HS-5 (cell line): ENCODE measurements around the gene KLF1.
"Not testable (repeated sequence)": the region's sequence is repeated elsewhere in the genome, so short reads cannot be mapped to it uniquely, and the experiment has no call there.

Source experiments
- DNase-seq: peaks from one replicate; pipeline ENCODE4 v3.0.0-alpha.2; 2012; ENCODE audit warnings: low read depth

The KLF1 gene

DNA sequence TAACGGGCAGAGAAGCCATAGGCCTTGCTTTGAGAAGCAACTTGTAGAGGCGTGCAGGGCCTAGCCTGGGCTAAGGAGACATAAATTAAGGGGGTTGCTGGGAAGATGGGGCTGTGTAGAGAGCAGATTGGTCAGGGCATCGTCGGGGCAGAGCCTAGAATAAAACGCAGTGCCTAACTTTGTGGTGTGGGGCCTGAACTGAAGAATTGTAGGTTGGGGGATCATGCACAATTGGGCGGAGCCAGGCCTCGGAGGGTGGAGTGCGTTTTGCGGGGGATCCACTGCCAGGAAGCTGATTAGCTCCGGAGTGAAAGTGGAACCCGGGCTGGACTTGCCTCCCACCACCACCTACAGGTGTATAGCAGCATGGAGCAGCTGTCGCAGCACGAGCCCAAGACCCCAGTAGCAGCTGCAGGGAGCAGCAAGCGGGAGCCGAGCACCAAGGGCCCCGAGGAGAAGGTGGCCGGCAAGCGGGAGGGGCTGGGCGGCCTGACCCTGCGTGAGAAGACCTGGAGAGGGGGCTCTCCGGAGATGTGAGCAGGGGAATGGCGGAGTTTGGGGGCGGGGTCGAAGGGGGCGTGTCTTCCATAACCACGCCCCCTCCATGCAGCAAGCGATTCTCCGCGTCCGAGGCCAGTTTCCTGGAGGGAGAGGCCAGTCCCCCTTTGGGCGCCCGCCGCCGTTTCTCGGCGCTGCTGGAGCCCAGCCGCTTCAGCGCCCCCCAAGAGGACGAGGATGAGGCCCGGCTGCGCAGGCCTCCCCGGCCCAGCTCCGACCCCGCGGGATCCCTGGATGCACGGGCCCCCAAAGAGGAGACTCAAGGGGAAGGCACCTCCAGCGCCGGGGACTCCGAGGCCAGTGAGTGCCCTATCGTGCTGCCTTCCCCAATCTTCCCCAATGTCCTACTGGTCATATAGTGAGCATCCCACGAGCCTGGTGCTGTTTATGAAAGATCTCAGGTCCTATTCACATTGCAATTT, 19.6 kb downstream of the KLF1 start:
- DNase-seq, result no peak

GRCh38 chr19:12866416-12867119, 20.4 kb downstream of the KLF1 start:
- no peak for DNase-seq

GRCh38 chr19:12865746-12866415, 21.1 kb downstream of the KLF1 start:
- DNase-seq, result no peak

DNA sequence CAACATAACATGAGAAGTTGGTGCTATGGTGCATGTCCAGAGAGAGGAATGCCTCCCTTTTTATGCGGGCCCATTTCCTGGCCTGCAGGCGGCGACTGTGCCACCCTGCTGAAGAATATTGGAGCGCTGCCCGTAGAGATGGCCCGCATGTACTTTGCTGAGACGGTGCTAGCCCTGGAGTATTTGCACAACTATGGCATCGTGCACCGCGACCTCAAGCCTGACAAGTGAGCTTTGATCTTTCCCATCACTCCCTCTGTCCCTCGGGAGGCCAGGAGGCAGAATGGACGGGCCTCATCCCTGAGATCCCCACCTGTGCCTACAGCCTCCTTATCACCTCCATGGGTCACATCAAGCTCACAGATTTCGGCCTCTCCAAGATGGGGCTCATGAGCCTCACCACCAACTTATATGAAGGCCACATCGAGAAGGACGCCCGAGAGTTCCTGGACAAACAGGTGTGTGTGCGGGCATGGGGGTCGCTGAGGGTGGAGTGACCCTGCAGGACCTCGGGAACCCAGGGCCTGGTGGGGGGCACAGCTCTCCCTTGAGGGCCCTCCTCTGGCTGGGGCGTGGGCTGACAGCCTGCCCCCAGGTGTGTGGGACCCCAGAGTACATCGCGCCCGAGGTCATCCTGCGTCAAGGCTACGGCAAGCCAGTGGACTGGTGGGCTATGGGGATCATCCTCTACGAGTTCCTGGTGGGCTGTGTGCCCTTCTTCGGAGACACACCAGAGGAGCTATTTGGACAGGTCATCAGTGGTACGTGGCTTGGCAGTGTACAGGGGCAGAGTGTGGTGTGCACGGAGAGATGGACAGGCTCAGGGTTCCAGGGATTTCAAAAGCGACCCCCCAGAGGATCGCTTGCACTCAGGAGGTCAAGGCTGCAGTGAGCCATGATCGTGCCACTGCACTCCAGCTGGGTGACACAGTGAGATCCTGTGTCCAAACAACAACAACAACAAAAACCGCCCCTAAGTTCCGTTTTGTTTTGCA, 22.0 kb downstream of the KLF1 start:
- DNase-seq, result no peak

DNA sequence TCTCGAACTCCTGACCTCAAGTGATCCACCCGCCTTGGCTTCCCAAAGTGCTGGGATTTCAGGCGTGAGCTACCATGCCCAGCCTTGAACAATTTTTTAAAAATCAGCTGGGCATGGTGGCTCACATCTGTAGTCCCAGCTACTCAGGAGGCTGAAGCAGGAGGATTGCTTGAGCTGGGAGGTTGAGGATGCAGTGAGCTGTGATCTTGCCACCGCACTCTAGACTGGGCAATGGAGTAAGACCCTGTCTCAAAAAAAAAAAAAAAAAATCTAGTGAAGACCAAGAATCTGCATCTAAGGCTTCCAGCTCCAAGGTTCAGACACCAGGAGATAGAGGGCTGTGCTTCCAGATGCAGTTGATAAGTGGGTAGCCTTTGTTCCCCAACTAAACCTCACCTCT, 22.9 kb downstream of the KLF1 start:
- DNase-seq, result no peak

DNA sequence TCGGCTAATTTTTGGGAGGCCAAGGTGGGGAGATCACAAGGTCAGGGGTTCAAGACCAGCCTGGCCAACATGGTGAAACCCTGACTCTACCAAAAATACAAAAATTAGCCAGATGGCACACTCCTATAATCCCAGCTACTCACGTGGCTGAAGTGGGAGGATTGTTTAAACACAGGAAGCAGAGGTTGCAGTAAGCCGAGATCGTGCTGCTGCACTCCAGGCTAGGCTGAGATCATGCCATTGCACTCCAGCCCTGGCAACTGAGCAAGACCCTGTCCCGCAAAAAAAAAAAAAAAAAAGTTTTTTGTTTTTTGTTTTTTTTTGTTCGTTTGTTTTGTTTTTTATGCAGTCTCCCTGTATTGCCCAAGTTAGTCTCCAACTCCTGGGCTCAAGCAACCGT, 27.5 kb downstream of the KLF1 start:
- DNase-seq, result no peak

DNA sequence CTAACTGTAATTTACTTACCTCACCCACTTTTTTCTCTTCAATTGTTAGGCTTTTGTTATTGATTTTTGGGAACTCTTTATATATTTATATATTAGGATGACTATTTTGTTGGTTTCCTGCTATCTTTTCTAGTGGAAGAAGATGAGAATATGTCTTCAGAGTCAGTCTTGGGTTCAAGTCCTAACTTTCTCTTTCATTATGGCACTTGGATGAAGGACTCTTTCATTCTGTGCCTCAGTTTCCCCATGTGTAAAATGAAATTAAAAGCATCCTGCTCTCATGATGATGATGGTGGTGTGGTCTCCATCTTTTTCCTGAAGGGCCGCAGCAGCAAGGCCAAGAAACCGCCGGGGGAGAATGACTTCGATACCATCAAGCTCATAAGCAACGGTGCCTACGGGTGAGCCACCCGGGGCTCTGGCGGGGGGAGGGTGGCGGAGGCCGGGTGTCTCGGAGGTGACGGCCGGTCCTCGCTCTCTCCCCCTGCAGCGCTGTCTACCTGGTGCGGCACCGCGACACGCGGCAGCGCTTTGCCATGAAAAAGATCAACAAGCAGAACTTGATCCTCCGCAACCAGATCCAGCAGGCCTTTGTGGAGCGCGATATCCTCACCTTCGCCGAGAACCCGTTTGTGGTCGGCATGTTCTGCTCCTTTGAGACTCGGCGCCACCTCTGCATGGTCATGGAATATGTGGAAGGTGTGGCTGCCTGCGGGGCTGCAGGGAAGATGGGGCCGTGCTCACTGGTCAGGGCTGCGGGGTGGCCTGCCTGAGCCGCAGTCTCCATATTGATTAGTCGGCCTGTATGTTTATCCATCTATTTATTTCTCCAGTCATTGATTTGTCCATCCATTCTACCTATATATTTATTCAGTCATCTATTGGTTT, 28.7 kb downstream of the KLF1 start:
- DNase-seq, result no peak

- DNase-seq, result no peak
Observed at GRCh38 chr19:12856653-12857052, 30.3 kb downstream of the KLF1 start.

- peak; percentile 65 for DNase-seq
Observed at GRCh38 chr19:12847159-12848139, 39.6 kb downstream of the KLF1 start.

GRCh38 chr19:12846613-12847012, 40.4 kb downstream of the KLF1 start:
- DNase-seq, result not testable (repeated sequence)

DNA sequence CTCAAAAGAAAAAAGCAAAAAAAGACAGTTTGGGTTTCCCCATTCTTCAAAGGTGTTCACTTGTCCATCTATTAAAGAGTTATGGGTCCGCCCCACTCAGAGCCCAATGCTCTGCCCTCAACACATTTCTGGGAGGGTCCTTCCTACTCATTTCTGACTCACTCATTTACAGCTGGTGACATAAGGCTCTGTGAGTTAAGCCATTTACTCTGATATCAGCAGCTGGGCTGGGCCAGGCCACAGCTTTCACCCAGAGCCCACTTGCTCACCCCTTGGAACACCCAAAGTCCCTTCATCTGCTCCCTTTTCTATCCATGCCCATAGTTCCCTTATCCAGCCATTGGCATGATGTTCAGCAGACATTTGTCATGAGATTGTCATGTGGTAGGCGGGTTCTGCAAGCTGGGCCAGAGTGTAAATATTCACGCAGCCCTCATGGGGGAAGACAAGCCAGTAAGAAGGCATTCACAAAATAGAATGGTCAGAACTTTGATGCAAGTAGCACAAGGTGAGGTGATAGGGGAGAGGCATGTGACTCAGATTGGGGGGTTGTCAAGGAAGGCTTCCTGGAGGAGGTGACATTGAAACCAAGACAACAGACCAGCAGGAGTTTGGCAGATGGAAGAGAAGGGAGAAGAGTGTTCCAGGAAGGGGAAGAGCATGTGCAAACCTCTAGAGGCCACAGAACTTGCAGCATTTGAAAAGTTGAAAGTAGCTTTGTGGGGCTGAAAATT, 42.8 kb downstream of the KLF1 start:
- DNase-seq, result no peak

DNA sequence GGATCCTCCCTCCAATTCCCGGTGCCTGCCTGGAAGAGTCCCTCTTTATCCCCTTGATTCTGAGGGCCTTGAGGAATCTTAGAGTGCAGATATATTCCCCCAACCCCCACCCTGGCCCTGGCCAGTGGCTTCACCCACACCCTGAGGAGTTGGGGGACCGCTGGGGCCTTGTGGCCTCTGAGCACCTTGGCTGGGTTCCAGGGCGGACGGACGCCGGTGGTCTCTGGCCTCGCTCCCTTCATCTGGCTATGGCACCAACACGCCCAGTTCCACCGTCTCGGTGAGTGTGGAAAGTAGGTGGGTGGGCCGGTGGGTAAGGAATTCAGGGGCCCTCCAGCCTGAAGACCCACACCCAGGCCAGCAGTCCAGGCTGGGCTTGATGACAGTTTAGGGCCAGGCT, 43.7 kb downstream of the KLF1 start:
- no peak for DNase-seq

GRCh38 chr19:12842511-12842910, 44.5 kb downstream of the KLF1 start:
- DNase-seq, result no peak

- no peak for DNase-seq
Observed at GRCh38 chr19:12841094-12841493, 45.9 kb downstream of the KLF1 start.

- DNase-seq, result no peak
Observed at GRCh38 chr19:12840091-12841079, 46.6 kb downstream of the KLF1 start.

- DNase-seq, result no peak
Observed at GRCh38 chr19:12838886-12839756, 47.9 kb downstream of the KLF1 start.
